ENCODE data around the gene EFCAB9.

The EFCAB9 gene

GRCh38 chr5:172163346-172163745, 30.6 kb upstream of the EFCAB9 start:
- Histone ChIP-seq H3K4me1 (peaks cover 97% of the 10 kb centered on the region), H4K20me1 (peaks cover 88% of the 10 kb centered on the region), H3K4me3 (no peak overlapping the region), H3K9me3 (no peaks in the 10 kb centered on the region), H3K4me2 (0 out of 2 replicates have a peak overlapping the region, but pooled peaks have one; percentile 9), H3K36me3 (peaks cover 63% of the 10 kb centered on the region), H3K27ac (peak overlapping the region; percentile 14; the same call in 1 of the 2 replicates), H3K9ac (no peak overlapping the region), H3K27me3 (no peaks in the 10 kb centered on the region)
- no peak for TF ChIP-seq Cebpa-rat (IDR thresholded peaks at IDR 0.05)

- no peaks in the 10 kb centered on the region for H3K9me3 ChIP-seq
- 0 out of 2 replicates have a peak overlapping the region, but pooled peaks have one; percentile 34 for H3K9ac ChIP-seq
- peaks cover 57% of the 10 kb centered on the region for H3K36me3 ChIP-seq
- H4K20me1 ChIP-seq = peaks cover 90% of the 10 kb centered on the region
- peak overlapping the region; percentile 75 for H3K4me2 ChIP-seq
- TF ChIP-seq Cebpa-rat (IDR thresholded peaks at IDR 0.05) = no peak
- H3K4me1 ChIP-seq = peaks cover 97% of the 10 kb centered on the region
- no peak overlapping the region for H3K4me3 ChIP-seq
- H3K27ac ChIP-seq = peak overlapping the region; percentile 68
- H3K27me3 ChIP-seq = no peaks in the 10 kb centered on the region
Measured at GRCh38 chr5:172164769-172165212, 29.2 kb upstream of the EFCAB9 start.

GRCh38 chr5:172165465-172165864, 28.5 kb upstream of the EFCAB9 start:
- Histone ChIP-seq H3K36me3 (peaks cover 57% of the 10 kb centered on the region), H3K4me2 (peak overlapping the region; percentile 75), H3K4me3 (no peak overlapping the region), H3K27me3 (no peaks in the 10 kb centered on the region), H3K4me1 (peaks cover 97% of the 10 kb centered on the region), H4K20me1 (peaks cover 85% of the 10 kb centered on the region), H3K9ac (0 out of 2 replicates have a peak overlapping the region, but pooled peaks have one; percentile 34), H3K9me3 (no peaks in the 10 kb centered on the region), H3K27ac (peak overlapping the region; percentile 68)
- TF ChIP-seq Cebpa-rat (IDR thresholded peaks at IDR 0.05) = no peak

GRCh38 chr5:172166030-172166826, 27.7 kb upstream of the EFCAB9 start:
- TF ChIP-seq Cebpa-rat (IDR thresholded peaks at IDR 0.05) = no peak
- peak overlapping the region; percentile 75 for H3K4me2 ChIP-seq
- peaks cover 54% of the 10 kb centered on the region for H3K36me3 ChIP-seq

GRCh38 chr5:172167895-172168294, 26.1 kb upstream of the EFCAB9 start:
- H4K20me1 ChIP-seq = peaks cover 61% of the 10 kb centered on the region

More at GRCh38 chr5:172166030-172166826, 27.7 kb upstream of the EFCAB9 start:
- Histone ChIP-seq H3K9me3 (no peaks in the 10 kb centered on the region), H3K4me1 (peaks cover 97% of the 10 kb centered on the region), H3K9ac (peak overlapping the region; percentile 34; the same call in 1 of the 2 replicates), H3K27ac (peak overlapping the region; percentile 68), H3K4me3 (no peak overlapping the region), H4K20me1 (peaks cover 77% of the 10 kb centered on the region), H3K27me3 (no peaks in the 10 kb centered on the region)

GRCh38 chr5:172168311-172168710, 25.7 kb upstream of the EFCAB9 start:
- Histone ChIP-seq H3K4me1 (peaks cover 98% of the 10 kb centered on the region), H3K4me2 (peak overlapping the region; percentile 90), H3K9me3 (no peaks in the 10 kb centered on the region), H3K36me3 (peaks cover 42% of the 10 kb centered on the region; the same call in 1 of the 2 replicates), H4K20me1 (peaks cover 61% of the 10 kb centered on the region), H3K9ac (peak overlapping the region; percentile 60), H3K27ac (peak overlapping the region; percentile 85), H3K4me3 (no peak overlapping the region), H3K27me3 (no peaks in the 10 kb centered on the region)
- no peak for TF ChIP-seq Cebpa-rat (IDR thresholded peaks at IDR 0.05)

More at GRCh38 chr5:172167895-172168294, 26.1 kb upstream of the EFCAB9 start:
- H3K27me3 ChIP-seq = no peaks in the 10 kb centered on the region
- peak overlapping the region; percentile 60 for H3K9ac ChIP-seq
- H3K27ac ChIP-seq = peak overlapping the region; percentile 85
- no peaks in the 10 kb centered on the region for H3K9me3 ChIP-seq
- peaks cover 46% of the 10 kb centered on the region for H3K36me3 ChIP-seq
- TF ChIP-seq Cebpa-rat (IDR thresholded peaks at IDR 0.05) = no peak
- peaks cover 98% of the 10 kb centered on the region for H3K4me1 ChIP-seq
- no peak overlapping the region for H3K4me3 ChIP-seq
- H3K4me2 ChIP-seq = peak overlapping the region; percentile 90

- Histone ChIP-seq H3K4me2 (peak overlapping the region; percentile 90), H4K20me1 (peaks cover 57% of the 10 kb centered on the region), H3K36me3 (peaks cover 38% of the 10 kb centered on the region; the same call in 1 of the 2 replicates), H3K9me3 (no peaks in the 10 kb centered on the region), H3K4me1 (peaks cover 99% of the 10 kb centered on the region), H3K27me3 (no peaks in the 10 kb centered on the region), H3K9ac (peak overlapping the region; percentile 60; the same call in 1 of the 2 replicates), H3K4me3 (no peak overlapping the region; the same call in 1 of the 2 replicates), H3K27ac (peak overlapping the region; percentile 85)
- TF ChIP-seq Cebpa-rat (IDR thresholded peaks at IDR 0.05) = no peak
Measured at GRCh38 chr5:172169216-172169615, 24.8 kb upstream of the EFCAB9 start.

- Histone ChIP-seq H3K4me3 (peak overlapping the region; percentile 38; the same call in 1 of the 2 replicates), H3K27me3 (no peaks in the 10 kb centered on the region), H4K20me1 (peaks cover 46% of the 10 kb centered on the region), H3K36me3 (peaks cover 30% of the 10 kb centered on the region; the same call in 1 of the 2 replicates), H3K9me3 (no peaks in the 10 kb centered on the region), H3K4me1 (peaks cover 99% of the 10 kb centered on the region), H3K9ac (peak overlapping the region; percentile 59), H3K4me2 (peak overlapping the region; percentile 90), H3K27ac (peak overlapping the region; percentile 85)
- TF ChIP-seq Cebpa-rat (IDR thresholded peaks at IDR 0.05) = no peak
Measured at GRCh38 chr5:172170251-172170701, 23.7 kb upstream of the EFCAB9 start.

- Histone ChIP-seq H3K4me1 (peaks cover 96% of the 10 kb centered on the region), H3K27me3 (no peaks in the 10 kb centered on the region), H3K4me3 (0 out of 2 replicates have a peak overlapping the region, but pooled peaks have one; percentile 38), H3K4me2 (peak overlapping the region; percentile 90), H3K36me3 (peaks cover 28% of the 10 kb centered on the region; the same call in 1 of the 2 replicates), H3K9ac (peak overlapping the region; percentile 59; the same call in 1 of the 2 replicates), H3K9me3 (no peaks in the 10 kb centered on the region), H4K20me1 (peaks cover 38% of the 10 kb centered on the region), H3K27ac (peak overlapping the region; percentile 85)
- TF ChIP-seq Cebpa-rat (IDR thresholded peaks at IDR 0.05) = no peak
Measured at GRCh38 chr5:172171118-172171517, 22.9 kb upstream of the EFCAB9 start.
